ENCODE results near the gene RBM3.

DNA sequence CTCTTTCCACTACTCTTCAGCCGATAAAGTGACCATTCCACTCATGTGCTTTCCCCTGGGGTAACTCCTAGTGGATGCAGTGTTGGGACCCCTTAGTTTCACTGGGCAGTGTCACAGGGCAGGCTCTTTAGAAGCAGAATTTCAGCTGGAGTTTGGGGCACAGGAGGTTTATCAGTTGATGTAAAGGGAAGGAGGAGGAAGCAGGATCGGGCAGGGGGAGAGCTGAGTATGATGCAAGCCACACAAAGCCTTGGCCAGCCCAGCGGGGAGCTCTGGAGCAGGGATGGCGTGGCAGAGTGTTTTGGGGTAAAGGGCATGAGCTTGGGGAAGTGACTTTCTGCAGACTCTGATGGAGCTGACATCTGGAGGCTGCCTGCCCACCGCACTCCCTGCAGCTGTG lies 42.3 kb downstream of the RBM3 start:
- TF ChIP-seq, protein P1, sequence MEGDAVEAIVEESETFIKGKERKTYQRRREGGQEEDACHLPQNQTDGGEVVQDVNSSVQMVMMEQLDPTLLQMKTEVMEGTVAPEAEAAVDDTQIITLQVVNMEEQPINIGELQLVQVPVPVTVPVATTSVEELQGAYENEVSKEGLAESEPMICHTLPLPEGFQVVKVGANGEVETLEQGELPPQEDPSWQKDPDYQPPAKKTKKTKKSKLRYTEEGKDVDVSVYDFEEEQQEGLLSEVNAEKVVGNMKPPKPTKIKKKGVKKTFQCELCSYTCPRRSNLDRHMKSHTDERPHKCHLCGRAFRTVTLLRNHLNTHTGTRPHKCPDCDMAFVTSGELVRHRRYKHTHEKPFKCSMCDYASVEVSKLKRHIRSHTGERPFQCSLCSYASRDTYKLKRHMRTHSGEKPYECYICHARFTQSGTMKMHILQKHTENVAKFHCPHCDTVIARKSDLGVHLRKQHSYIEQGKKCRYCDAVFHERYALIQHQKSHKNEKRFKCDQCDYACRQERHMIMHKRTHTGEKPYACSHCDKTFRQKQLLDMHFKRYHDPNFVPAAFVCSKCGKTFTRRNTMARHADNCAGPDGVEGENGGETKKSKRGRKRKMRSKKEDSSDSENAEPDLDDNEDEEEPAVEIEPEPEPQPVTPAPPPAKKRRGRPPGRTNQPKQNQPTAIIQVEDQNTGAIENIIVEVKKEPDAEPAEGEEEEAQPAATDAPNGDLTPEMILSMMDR (IDR thresholded peaks at IDR 0.05): no peak
- TF ChIP-seq POLR2AphosphoS5 (IDR thresholded peaks at IDR 0.05; ENCODE audit: low read depth, low read length) (no peak), TCF7L2 (IDR thresholded peaks at IDR 0.05; ENCODE audit: low read depth, low read length) (no peak)
- TF ChIP-seq, protein P2, sequence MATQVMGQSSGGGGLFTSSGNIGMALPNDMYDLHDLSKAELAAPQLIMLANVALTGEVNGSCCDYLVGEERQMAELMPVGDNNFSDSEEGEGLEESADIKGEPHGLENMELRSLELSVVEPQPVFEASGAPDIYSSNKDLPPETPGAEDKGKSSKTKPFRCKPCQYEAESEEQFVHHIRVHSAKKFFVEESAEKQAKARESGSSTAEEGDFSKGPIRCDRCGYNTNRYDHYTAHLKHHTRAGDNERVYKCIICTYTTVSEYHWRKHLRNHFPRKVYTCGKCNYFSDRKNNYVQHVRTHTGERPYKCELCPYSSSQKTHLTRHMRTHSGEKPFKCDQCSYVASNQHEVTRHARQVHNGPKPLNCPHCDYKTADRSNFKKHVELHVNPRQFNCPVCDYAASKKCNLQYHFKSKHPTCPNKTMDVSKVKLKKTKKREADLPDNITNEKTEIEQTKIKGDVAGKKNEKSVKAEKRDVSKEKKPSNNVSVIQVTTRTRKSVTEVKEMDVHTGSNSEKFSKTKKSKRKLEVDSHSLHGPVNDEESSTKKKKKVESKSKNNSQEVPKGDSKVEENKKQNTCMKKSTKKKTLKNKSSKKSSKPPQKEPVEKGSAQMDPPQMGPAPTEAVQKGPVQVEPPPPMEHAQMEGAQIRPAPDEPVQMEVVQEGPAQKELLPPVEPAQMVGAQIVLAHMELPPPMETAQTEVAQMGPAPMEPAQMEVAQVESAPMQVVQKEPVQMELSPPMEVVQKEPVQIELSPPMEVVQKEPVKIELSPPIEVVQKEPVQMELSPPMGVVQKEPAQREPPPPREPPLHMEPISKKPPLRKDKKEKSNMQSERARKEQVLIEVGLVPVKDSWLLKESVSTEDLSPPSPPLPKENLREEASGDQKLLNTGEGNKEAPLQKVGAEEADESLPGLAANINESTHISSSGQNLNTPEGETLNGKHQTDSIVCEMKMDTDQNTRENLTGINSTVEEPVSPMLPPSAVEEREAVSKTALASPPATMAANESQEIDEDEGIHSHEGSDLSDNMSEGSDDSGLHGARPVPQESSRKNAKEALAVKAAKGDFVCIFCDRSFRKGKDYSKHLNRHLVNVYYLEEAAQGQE (IDR thresholded peaks at IDR 0.05; ENCODE audit: insufficient read depth in 1 of 2, low read depth in 2 of 2, low read length in 1 of 2): no peak
